ENCODE data around the gene PGS1. TPM values are rescaled to one million over a fixed set of nuclear protein-coding genes. Genes with fewer than 3 reads are reported as not detected.
"Not testable (repeated sequence)": the region's sequence is repeated elsewhere in the genome, so short reads cannot be mapped to it uniquely, and the experiment has no call there.

PGS1 gene
- total RNA-seq, 4 donors from 2014 or later, result 12.9 to 75.4 (median 63.1) TPM

GRCh38 chr17:78459696-78460095, 81.2 kb downstream of the PGS1 start:
- no peaks in the 10 kb centered on the region for H3K27me3 ChIP-seq
- intact Hi-C loops (cut with DNase I; ENCODE audit: low total_unique reads), result no loop called here
- no peaks in the 10 kb centered on the region for H3K9me3 ChIP-seq
- TF ChIP-seq, protein P1, sequence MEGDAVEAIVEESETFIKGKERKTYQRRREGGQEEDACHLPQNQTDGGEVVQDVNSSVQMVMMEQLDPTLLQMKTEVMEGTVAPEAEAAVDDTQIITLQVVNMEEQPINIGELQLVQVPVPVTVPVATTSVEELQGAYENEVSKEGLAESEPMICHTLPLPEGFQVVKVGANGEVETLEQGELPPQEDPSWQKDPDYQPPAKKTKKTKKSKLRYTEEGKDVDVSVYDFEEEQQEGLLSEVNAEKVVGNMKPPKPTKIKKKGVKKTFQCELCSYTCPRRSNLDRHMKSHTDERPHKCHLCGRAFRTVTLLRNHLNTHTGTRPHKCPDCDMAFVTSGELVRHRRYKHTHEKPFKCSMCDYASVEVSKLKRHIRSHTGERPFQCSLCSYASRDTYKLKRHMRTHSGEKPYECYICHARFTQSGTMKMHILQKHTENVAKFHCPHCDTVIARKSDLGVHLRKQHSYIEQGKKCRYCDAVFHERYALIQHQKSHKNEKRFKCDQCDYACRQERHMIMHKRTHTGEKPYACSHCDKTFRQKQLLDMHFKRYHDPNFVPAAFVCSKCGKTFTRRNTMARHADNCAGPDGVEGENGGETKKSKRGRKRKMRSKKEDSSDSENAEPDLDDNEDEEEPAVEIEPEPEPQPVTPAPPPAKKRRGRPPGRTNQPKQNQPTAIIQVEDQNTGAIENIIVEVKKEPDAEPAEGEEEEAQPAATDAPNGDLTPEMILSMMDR (IDR thresholded peaks at IDR 0.05), result no peak
- no peak for TF ChIP-seq POLR2A (IDR thresholded peaks at IDR 0.05)
- DNase-seq, result no peak
- H3K4me3 ChIP-seq, result no peak overlapping the region
- no peaks in the 10 kb centered on the region for H3K36me3 ChIP-seq
- H3K4me1 ChIP-seq, result no peaks in the 10 kb centered on the region
- no peak overlapping the region for H3K27ac ChIP-seq

GRCh38 chr17:78460176-78460675, 81.8 kb downstream of the PGS1 start:
- TF ChIP-seq, protein P1 (IDR thresholded peaks at IDR 0.05), result no peak
- no peak for TF ChIP-seq POLR2A (IDR thresholded peaks at IDR 0.05)
- no peak overlapping the region for H3K4me3 ChIP-seq
- H3K4me1 ChIP-seq, result no peaks in the 10 kb centered on the region
- H3K9me3 ChIP-seq, result no peaks in the 10 kb centered on the region
- no peak overlapping the region for H3K27ac ChIP-seq
- no peak for DNase-seq
- no peaks in the 10 kb centered on the region for H3K27me3 ChIP-seq
- intact Hi-C loops (cut with DNase I; ENCODE audit: low total_unique reads), result no loop called here
- no peaks in the 10 kb centered on the region for H3K36me3 ChIP-seq

- intact Hi-C loops (cut with DNase I; ENCODE audit: low total_unique reads), result no loop called here
- no peak for TF ChIP-seq POLR2A (IDR thresholded peaks at IDR 0.05)
- TF ChIP-seq, protein P1 (IDR thresholded peaks at IDR 0.05), result no peak
- Histone ChIP-seq H3K27me3 (no peaks in the 10 kb centered on the region), H3K36me3 (no peaks in the 10 kb centered on the region), H3K27ac (no peak overlapping the region), H3K4me1 (no peaks in the 10 kb centered on the region), H3K9me3 (no peaks in the 10 kb centered on the region), H3K4me3 (no peak overlapping the region)
- DNase-seq, result no peak
These were observed 82.7 kb downstream of the PGS1 start for GRCh38 chr17:78460951-78461798.

DNA sequence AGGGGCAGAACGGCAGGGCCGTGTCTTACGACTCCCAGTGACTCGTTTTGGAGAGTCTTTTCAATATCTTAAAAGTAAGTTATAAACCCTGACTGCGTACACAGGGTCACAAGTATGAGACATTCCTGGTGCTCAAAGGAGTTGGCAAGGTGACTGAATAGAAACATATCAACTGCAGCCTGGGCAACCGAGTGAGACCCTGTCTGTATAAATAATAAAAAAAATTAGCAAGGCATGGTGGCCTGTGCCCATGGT, 83.3 kb downstream of the PGS1 start:
- H3K27me3 ChIP-seq, result no peaks in the 10 kb centered on the region
- no peaks in the 10 kb centered on the region for H3K4me1 ChIP-seq
- intact Hi-C loops (cut with DNase I; ENCODE audit: low total_unique reads), result no loop called here
- no peaks in the 10 kb centered on the region for H3K9me3 ChIP-seq
- H3K27ac ChIP-seq, result no peak overlapping the region
- TF ChIP-seq POLR2A (IDR thresholded peaks at IDR 0.05), result no peak
- TF ChIP-seq, protein P1 (IDR thresholded peaks at IDR 0.05), result no peak
- H3K36me3 ChIP-seq, result no peaks in the 10 kb centered on the region
- H3K4me3 ChIP-seq, result no peak overlapping the region
- no peak for DNase-seq

- H3K4me1 ChIP-seq, result no peaks in the 10 kb centered on the region
- no peak for DNase-seq
- H3K27me3 ChIP-seq, result no peaks in the 10 kb centered on the region
- intact Hi-C loops (cut with DNase I; ENCODE audit: low total_unique reads), result no loop called here
- H3K36me3 ChIP-seq, result no peaks in the 10 kb centered on the region
- no peaks in the 10 kb centered on the region for H3K9me3 ChIP-seq
- H3K27ac ChIP-seq, result no peak overlapping the region
- no peak for TF ChIP-seq POLR2A (IDR thresholded peaks at IDR 0.05)
- TF ChIP-seq, protein P1 (IDR thresholded peaks at IDR 0.05), result no peak
- no peak overlapping the region for H3K4me3 ChIP-seq
These were observed 83.7 kb downstream of the PGS1 start for GRCh38 chr17:78462148-78462547.

DNA sequence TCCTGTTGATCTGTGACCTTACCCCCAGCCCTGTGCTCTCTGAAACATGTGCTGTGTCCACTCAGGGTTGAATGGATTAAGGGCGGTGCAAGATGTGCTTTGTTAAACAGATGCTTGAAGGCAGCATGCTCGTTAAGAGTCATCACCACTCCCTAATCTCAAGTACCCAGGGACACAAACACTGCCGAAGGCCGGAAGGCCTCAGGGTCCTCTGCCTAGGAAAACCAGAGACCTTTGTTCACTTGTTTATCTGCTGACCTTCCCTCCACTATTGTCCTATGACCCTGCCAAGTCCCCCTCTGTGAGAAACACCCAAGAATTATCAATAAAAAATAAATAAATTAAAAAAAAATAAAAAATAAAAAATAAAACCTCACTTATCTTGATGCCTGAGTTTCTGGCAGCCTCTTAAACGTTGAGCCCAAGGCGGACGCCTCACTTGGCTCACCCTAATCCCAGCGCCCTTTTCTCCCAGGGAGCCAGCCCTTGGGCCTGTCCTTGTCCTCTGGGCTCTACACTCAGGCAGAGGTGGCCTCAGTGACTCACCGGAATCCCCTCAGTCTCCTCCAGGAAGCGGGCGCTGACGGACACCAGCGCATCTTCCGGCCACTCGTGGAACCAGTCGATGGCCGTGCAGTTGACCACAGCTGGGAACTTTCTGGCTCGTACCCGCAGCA, 87.8 kb downstream of the PGS1 start:
- H3K4me1 ChIP-seq; DNase-seq; H3K36me3 ChIP-seq; H3K27me3 ChIP-seq; intact Hi-C loops (cut with DNase I; ENCODE audit: low total_unique reads); H3K9me3 ChIP-seq; H3K4me3 ChIP-seq; H3K27ac ChIP-seq: not testable (repeated sequence)

Measured in uterus (tissue), 4 donors.